Transverse colon (tissue), 3 donors: ENCODE results near the gene SLC22A23.

Source experiments
- EP300 ChIP-seq: sonication (generic); formaldehyde crosslinking; IDR thresholded peaks from one replicate; pipeline ENCODE4 v1.6.1; 2017; ENCODE audit warnings: antibody characterized with exemption, low read depth
- POLR2A ChIP-seq: fragments of 450-650 bp; IDR thresholded peaks from one replicate; pipeline ENCODE4 v1.6.1; 2016; ENCODE audit warnings: antibody characterized with exemption, mild to moderate bottlenecking, moderate library complexity
- POLR2AphosphoS5 ChIP-seq, 3 donors: sonication (generic); formaldehyde crosslinking; IDR thresholded peaks; one replicate each; pipeline ENCODE4 v1.6.1; 2016; ENCODE audit warnings: antibody characterized with exemption in 3 of 3

DNA sequence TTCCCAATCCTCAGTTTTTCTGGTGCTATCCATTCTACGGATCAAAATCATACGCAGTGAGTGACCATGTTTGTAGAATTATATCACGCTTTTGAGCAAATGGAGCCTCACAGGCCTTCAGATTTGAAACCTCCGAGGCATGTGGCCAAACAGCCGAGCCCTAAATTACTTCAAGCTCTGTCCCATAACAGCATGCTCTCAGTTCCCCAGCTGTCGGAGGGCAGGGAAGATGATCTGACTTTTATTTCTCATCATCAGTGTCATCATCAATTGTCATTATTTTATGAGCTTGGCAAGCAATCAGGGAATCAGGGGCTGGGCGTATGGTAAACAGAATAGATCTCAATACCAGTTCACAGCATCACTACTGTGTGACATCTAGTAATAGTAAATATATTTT is 124.9 kb downstream of the SLC22A23 start:
- TF ChIP-seq POLR2AphosphoS5 (IDR thresholded peaks at IDR 0.05) (no peak), POLR2A (no peak), EP300 (no peak)
